Stimulated activated naive CD8-positive, alpha-beta T cell treated with anti-CD3 and anti-CD28 coated beads, Interleukin-15, Interleukin-2, amounts not matched to agents 100 U/mL and 50 U/mL, for 24 hours (primary cell): ENCODE results near the gene RNF44.
A peak's percentile ranks its signal among the peaks of the same experiment; 100 is the strongest.

ENCODE experiments used
- ATAC-seq: fragments of 150-1000 bp; cut with Tn5 transposase; one replicate; pipeline ENCODE4 v1.10.0; 2021
- DNase-seq: peaks from one replicate; pipeline ENCODE4 v3.0.0; 2021

The RNF44 gene

GRCh38 chr5:176535664-176536131 lies 1.5 kb downstream of the RNF44 start:
- no peak for DNase-seq

GRCh38 chr5:176535101-176535663 lies 2.0 kb downstream of the RNF44 start:
- peak; percentile 59 for DNase-seq
- ATAC-seq = peak; percentile 12

More at GRCh38 chr5:176535664-176536131, 1.5 kb downstream of the RNF44 start:
- ATAC-seq = no peak

- no peak for ATAC-seq
- peak; percentile 29 for DNase-seq
Measured at GRCh38 chr5:176534640-176535039, 2.6 kb downstream of the RNF44 start.

- no peak for ATAC-seq
Measured at GRCh38 chr5:176533894-176534611, 3.1 kb downstream of the RNF44 start.

GRCh38 chr5:176533390-176533789 lies 3.8 kb downstream of the RNF44 start:
- peak; percentile 32 for DNase-seq

More at GRCh38 chr5:176533894-176534611, 3.1 kb downstream of the RNF44 start:
- peak; percentile 54 for DNase-seq

GRCh38 chr5:176532795-176533194 lies 4.4 kb downstream of the RNF44 start:
- ATAC-seq = no peak
- DNase-seq = no peak

More at GRCh38 chr5:176533390-176533789, 3.8 kb downstream of the RNF44 start:
- ATAC-seq = no peak

GRCh38 chr5:176531902-176532493 lies 5.2 kb downstream of the RNF44 start:
- DNase-seq (no peak), ATAC-seq (no peak)

- peak; percentile 45 for DNase-seq
- ATAC-seq = peak; percentile 19
Measured at GRCh38 chr5:176530983-176531901, 6.0 kb downstream of the RNF44 start.

- no peak for ATAC-seq
- DNase-seq = peak; percentile 17
Measured at GRCh38 chr5:176530393-176530982, 6.7 kb downstream of the RNF44 start.

GRCh38 chr5:176529741-176530141 lies 7.5 kb downstream of the RNF44 start:
- DNase-seq (peak; percentile 46), ATAC-seq (peak; percentile 16)

GRCh38 chr5:176529116-176529740 lies 8.0 kb downstream of the RNF44 start:
- ATAC-seq (no peak), DNase-seq (no peak)

GRCh38 chr5:176528761-176529115 lies 8.5 kb downstream of the RNF44 start:
- no peak for DNase-seq

GRCh38 chr5:176528301-176528700 lies 8.9 kb downstream of the RNF44 start:
- DNase-seq (no peak), ATAC-seq (no peak)

More at GRCh38 chr5:176528761-176529115, 8.5 kb downstream of the RNF44 start:
- no peak for ATAC-seq

GRCh38 chr5:176527246-176528222 lies 9.7 kb downstream of the RNF44 start:
- no peak for ATAC-seq
- no peak for DNase-seq

GRCh38 chr5:176526462-176526861 lies 10.7 kb downstream of the RNF44 start:
- no peak for DNase-seq
- no peak for ATAC-seq

- DNase-seq = no peak
Measured at GRCh38 chr5:176525677-176526076, 11.5 kb downstream of the RNF44 start.

GRCh38 chr5:176524987-176525386 lies 12.2 kb downstream of the RNF44 start:
- no peak for ATAC-seq

More at GRCh38 chr5:176525677-176526076, 11.5 kb downstream of the RNF44 start:
- ATAC-seq = no peak

GRCh38 chr5:176524138-176524537 lies 13.1 kb downstream of the RNF44 start:
- DNase-seq = no peak
- ATAC-seq = no peak

More at GRCh38 chr5:176524987-176525386, 12.2 kb downstream of the RNF44 start:
- no peak for DNase-seq

- no peak for ATAC-seq
- DNase-seq = no peak
Measured at GRCh38 chr5:176521699-176522263, 15.4 kb downstream of the RNF44 start.

GRCh38 chr5:176521286-176521685 lies 15.9 kb downstream of the RNF44 start:
- no peak for ATAC-seq
- DNase-seq = no peak
